GM21619 (cell line): ENCODE data around the gene C19orf85.
"Not testable (repeated sequence)": the region's sequence is repeated elsewhere in the genome, so short reads cannot be mapped to it uniquely, and the experiment has no call there.

Experiments used
- ATAC-seq: cut with Tn5 transposase; IDR thresholded peaks from one replicate; pipeline ENCODE4 v1.9.1; 2021; ENCODE audit not compliant: unreplicated experiment

Gene C19orf85

DNA sequence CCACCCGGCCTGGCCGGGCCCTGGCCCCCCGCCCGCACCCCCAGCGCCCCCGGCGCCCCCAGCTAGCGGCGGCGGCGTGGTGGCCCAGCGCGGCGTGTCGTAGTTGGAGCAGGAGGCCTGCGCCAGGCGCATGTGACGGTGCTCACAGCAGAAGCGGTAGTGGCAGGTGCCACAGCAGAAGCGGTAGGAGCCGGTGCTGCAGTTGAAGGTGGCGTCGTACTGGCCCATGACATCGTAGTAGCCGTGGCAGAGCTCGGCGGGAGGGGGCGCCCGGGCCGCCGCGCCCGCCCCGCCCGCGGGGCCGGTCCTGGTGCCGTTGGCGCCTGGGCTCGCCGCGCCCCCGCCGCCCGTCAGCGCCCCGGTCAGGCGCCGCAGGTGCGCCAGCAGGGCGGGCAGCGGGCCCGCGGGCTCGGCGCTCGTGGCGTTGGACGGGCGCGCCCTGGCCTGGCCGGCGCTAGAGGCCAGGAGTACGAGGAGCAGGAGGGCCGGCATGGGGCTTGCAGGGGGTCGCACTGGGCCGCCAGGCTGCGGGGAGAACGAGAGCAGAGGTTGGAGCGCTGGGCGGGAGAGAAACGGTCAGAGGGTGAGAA lies 22.1 kb downstream of the C19orf85 start:
- ATAC-seq, result no peak

DNA sequence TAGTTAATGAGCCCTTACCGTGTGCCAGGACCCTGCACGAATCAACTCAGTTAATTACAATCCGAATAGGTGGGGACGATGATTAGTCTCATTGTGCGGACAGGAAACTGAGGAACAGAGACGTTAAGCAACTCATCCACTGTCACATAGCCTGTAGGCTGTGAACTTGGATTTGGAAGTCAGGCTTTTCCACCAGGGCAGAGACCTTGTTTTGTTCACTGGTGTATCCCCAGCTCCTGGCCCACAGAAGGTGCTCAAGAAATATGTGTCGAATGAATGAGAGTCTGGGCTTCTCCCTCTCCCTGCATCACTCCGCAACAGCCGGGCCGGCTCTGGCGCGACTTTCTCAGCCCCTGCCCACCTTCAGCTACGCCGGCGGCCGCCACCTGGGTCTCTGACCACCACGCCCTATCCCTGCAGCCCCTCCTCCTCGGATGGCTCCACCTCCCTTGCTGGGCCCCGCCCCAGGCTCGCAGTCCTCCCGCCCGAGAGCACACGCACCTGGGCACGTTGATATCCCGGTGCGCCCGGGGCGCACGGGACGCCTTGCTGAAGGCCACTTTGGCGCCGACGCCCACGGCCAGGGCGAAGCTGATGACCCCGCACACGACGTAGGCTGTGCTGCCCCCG lies 22.7 kb downstream of the C19orf85 start:
- ATAC-seq, result no peak

DNA sequence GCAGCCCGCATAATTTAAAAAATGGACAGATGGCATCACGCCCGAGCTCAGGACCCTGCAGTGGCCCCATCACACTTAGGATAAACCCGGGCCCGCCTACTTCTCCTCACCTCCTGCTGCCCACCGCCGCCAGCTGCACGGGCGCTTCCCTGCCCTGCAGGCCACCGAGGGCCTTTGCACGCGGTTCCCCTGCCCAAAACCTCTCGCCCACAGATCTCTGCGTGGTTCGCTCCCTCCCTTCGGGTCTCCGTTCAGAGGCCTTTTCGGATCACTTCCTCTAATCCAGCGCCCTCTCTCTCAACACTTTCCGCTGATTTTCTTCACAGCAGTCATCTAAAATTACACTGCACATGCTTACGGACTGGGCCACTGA lies 23.2 kb downstream of the C19orf85 start:
- ATAC-seq, result no peak

DNA sequence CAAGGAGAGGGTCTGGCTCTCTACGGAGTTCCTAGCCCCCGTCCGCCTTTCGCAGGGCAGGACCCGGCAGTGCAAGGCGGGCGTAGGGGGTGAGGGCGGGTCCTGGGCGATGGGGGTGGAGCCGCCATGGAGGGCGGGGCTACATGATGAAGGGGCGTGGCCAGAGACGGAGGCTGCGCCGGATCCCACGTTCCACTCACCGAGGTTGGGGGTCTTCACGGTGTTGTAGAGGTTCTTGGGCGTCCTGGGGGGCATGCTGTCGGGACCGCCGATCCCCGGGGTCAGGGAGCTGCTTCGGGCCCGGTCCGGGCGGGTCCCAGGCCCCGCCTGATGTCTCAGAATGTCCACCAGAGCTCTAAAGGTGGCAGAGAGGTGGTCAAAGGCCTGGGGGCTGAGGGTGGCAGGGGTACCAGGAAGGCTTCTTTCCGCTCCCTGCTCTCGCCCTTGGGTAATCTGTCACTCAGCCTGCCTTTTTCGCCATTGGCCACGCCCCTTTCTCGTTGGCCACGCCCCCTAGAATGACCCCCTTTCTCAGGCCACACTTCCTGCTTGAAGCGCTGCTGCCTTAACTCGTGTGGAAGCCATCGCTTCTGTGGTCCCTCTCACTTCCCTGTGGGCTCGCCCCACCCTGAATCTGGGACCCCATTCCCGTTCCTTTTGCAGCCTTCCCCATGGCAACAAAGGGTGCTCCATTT lies 24.0 kb downstream of the C19orf85 start:
- no peak for ATAC-seq

DNA sequence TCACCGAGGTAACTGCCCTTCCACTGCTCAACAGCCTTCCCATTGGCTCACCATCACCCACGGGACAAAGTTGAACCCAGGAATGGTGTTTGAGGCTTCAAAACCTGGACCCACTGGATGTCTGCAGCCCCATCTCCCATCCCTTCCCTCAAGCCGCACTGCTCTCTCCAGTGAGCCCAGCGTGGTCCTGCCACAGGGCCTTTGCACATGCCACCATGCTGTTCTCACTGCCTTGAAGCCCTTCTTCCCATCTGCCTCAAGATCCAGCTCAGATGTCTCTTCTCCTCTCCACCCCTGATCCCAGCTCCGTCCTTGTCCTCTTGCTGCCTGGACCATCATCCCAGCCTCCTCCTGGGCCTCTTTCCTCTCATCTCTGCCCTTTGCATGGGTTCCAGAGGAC lies 25.5 kb downstream of the C19orf85 start:
- no peak for ATAC-seq

DNA sequence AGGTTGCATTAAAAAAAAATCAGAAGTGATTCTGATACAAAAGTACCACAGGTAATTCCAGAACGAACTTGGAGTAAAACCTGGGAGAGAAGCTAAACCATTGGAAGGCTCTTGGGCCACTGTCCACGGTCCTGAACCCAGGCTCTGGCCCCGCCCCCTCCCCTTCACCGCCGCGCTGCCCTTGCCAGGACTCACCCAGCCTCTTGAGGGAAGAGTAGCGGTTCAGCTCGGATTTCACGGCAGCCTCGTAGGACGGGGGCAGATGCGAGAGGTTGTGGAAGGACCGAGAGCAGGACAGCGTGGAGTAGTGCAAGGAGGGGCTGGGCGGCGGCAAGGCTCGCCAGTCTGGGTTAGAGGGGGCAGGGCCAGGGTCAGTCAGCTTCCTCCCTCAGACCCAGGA lies 27.1 kb downstream of the C19orf85 start:
- ATAC-seq, result no peak

DNA sequence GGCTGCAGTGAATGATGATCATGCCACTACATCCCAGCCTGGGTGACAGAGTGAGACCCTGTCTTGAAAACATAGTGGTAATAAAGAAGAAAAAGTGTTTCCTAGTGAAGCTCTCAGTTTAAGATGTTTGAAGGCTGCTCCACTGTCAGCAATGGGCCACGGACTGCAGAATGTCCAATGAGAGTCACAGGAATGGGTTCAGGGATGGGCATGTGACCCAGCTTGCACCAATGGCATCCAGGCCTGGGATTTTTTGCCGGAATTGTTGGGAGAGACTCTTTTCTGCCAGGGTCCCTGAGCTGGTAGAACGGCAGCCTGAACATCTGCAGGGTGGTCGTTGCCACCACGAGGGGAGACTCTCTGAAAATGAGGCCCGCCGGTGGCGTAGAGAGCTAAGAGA lies 27.7 kb downstream of the C19orf85 start:
- ATAC-seq, result no peak

DNA sequence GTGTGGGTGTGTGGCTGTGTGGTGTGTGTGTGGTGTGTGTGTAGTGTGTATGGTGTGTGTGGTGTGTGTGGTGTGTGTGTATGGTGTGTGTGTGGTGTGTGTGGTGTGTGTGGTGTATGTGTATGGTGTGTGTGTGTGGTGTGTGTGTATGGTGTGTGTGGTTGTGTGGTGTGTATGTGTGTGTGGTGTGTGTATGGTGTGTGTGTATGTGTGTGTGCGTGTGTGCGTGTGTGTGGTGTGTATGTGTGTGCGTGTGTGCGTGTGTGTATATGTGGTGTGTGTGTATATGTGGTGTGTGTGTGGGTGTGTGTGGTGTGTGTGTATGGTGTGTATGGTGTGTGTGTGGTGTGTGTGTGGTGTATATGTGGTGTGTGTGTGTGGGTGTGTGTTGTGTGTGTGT lies 29.5 kb downstream of the C19orf85 start:
- ATAC-seq, result no peak

DNA sequence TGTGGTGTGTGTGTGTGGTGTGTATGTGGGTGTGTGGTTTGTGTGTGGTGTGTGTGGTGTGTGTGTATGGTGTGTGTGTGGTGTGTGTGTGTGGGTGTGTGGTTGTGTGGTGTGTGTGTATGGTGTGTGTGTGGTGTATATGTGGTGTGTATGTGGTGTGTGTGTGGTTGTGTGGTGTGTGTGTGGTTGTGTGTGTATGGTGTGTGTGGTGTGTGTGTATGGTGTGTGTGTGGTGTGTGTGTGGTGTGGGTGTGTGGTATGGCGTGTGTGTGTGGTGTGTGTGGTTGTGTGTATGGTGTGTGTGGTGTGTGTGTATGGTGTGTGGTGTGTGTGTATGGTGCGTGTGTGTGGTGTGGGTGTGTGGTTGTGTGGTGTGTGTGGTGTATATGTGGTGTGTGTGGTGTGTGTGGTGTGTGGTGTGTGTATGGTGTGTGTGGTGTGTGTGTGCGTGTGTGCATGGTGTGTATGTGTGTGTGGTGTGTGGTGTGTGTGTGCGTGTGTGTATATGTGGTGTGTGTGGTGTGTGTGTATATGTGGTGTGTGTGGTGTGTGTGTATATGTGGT lies 30.1 kb downstream of the C19orf85 start:
- no peak for ATAC-seq

DNA sequence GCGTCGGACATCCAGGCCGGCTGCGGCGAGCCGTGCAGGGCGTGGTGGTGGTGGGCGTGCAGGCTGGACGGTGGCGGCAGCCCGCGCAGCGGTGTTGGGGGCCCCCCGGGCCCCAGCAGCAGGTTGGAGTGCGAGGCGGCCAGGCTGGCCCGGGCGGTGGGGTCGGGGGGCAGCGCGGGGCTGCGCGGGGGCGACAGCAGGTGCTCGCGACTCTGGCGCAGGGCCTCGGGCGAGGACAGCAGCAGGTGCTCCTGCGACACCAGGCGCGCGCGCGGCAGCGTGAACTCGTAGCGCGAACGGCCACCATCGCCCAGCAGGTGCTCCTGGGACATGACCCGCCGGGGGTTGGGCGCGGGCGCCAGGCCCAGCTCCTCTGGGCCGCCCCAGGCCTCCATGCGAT lies 31.3 kb downstream of the C19orf85 start:
- ATAC-seq, result no peak

DNA sequence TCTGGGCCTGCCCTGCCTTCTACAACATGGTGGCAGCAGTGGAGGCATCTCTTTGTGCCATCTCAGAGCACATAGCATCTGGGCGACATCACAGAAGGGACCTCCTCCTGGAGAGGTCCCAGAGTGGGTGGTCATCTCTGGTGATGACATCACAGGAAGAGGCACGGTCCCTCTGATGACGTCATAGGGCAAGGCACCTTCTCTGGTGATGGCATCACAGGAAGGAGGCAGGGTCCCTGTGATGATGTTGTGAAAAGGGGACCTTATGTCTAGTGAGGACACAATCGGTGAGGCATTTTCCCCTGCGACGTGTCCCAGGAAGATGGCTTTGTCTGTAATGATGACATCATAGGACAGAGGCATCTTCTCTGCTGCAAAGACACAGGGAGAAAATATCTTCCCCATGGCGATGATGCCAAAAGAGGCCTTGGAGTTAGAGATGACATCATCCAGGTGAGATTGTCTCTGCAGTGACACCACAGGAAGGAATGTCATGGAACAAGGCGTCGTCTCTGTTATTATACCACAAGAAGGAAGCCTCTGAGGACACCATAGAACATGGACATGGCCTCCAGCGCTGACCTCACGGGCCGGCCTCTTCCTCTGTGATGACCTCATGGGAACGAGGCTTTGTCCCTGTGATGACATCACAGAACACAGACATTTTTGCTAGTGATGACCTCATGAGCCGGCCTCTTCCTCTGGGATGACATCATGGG lies 32.2 kb downstream of the C19orf85 start:
- no peak for ATAC-seq

DNA sequence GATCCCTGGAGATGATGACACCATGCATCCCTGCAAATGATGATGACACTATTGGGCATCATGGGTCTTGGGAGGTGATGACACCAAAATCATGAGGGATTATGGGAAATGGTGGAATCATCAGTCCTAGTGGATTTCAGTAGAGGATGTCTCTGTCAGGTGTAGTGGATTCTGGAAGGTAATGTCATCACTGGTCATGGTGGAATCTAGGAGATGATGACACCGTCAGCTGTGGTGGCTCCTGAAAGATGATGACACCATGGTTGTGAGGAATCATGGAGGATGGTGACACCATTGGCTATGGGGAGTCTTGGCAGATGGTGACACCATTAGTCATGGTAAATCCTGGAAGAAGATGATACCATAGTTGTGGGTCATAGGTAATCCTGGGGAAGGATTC lies 33.4 kb downstream of the C19orf85 start:
- ATAC-seq, result no peak

DNA sequence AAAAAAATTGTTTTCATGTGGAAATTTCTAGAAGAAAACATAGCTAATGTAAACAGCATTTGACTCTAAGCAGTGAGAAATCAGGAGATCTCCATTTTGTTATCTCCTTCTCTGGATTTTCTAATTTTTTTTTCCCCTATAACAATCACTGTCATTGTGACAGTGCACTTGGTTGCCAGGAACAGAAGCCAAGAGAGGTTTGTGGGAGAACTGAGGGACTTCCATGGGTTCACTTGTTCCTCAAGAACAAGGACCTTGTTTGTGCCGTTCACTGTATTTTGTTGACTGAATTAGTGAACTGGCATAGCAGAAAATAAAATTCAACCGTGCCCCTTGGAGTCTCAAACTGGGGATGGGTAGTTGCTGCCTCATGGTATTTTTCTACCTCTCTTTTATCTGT lies 38.5 kb downstream of the C19orf85 start:
- no peak for ATAC-seq

DNA sequence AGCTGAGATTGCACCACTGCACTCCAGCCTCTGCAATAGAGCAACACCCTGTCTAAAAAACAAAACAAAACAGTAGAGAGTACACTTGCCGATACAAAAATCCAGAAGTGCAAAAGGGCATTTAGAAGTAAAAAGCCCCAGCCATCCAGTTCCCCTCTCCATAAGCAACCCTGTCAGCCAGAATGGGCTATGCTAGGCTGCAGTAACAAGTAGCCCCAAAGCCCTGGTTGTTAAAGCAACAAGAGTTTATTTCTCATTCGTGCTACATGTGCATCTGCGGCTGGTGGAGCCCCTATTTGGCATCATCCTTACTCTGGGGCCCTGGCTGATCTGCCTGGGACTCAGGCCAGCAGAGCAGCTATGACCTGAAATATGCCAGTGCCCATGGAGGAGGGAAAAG lies 40.0 kb downstream of the C19orf85 start:
- no peak for ATAC-seq

DNA sequence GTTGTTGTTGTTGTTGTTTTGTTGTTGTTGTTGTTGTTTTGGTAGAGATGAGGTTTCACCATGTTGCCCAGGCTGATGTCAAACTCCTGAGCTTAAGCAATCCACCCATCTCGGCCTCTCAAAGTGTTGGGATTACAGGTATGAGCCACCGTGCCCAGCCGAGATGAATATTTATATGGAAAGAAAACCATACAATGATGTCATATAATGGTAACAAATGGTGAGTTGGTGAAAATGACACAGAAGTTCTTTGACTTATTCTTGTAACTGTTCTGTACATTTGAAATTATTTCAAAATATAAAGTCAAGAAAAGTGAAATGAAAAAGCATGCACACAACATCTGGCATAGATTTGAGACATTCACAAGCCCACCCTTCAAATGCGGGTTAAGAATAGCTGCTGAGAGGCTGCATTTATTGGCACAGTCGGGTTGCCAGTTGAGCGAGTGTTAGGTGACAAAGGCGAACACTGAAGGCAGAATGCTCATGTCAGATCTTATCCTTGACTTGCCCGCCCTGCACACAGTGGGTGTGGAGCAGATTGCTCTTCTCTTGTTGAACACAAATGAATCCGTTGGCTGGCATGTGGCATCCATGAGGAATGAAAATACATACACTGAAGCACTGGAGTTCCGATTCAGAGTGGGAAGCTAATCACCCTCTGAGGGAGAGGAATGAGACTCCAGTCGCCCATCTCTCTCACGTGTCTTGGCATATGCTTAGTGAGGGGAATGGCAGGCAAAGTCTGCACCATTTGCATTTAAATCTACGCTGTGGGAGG lies 41.1 kb downstream of the C19orf85 start:
- no peak for ATAC-seq

DNA sequence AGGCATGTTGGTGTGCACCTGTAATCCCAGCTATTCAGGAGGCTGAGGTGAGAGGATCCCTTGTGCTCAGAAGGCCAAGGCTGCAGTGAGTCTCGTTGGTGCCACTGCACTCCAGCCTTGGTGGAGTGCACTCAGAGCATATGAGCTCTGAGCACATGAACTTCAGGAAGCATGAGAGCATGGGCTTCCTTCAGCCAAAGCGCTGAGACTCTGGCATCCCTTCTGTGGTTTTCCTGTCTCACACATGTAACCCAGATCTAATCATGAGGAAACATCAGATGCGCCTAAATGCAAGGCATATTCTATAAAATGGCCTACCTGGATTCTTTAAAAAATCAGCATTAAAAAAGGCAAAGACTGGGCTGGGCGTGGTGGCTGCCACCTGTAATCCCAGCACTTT lies 43.3 kb downstream of the C19orf85 start:
- not testable (repeated sequence) for ATAC-seq

DNA sequence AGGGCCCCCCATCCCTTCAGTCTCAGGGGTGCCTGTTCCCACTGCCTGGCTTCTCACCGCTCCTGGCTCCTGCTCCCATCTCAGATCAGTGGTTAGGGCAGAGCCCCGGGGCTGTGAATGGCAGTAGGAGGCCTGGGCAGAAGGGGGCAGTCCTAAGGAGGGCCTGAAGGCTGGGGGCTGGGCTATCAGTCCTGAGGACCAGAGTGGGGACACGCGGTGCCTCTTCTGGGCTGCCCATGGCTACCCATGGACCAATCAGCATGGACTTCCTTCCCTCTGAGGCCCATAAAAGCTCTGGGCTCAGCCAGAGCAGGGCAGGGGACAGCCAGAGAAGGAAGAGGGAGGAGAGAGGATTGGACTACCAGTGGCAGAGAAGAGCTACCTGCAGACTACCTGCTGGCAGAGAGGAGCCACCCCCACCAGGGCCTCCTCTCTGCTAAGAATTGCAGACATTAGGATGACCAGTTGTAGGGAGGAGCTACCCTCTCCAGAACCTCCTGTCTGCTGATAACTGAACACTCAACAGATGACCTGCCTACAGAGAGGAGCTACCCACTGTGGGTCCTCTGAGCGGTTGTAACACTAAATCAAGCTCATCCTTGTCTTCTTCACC lies 44.8 kb downstream of the C19orf85 start:
- ATAC-seq, result no peak

DNA sequence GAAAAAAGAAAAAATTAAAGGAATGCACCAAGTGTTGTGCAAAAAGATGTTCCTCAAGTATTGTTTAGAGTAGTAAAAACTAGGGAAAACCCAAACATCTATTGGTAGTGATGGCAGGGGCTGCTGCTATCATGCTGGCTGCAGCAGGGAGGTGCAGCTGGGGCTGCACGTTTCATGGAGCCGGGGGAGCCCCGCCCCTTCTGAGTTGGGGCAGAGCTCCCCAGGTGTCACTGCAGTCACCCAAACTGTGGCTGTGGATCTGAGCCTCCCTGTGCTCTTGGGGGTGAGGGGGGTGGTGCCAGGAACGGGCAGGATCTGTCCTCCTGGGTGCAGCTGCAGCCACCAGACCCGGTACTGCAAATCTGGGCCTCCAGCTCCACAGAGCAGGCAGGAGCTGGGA lies 45.4 kb downstream of the C19orf85 start:
- ATAC-seq, result no peak

DNA sequence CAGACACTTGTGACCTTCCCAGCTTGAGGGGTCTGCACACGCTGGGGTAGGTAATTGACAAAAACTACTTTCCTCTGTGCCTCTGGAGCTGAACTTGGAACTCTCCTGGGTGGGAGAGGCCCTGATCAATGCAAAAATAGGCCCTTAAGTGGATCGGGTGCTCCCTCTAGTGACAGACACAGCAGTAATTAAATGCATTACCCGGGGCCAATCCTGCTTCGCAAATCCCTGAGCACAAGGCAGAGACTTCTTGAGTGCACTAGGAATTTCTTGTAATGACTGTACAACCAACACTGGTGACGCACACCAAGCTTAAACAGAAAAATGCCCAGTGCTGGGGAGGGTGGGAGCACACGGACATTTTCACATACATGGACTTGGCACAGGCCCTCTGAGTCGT lies 46.4 kb downstream of the C19orf85 start:
- ATAC-seq, result no peak
